GM12891 (cell line): ENCODE data around the gene ZNF532.
A peak's percentile ranks its signal among the peaks of the same experiment; 100 is the strongest.
"Not testable (repeated sequence)": the region's sequence is repeated elsewhere in the genome, so short reads cannot be mapped to it uniquely, and the experiment has no call there.

ENCODE experiments used
- DNase-seq: peaks from one replicate; pipeline ENCODE4 v3.0.0; 2011; ENCODE audit warnings: low spot score; ENCODE audit not compliant: insufficient read length
- FAIRE-seq: peaks from 2 replicates; lab custom pipeline; 2011; peaks lifted over from hg19 to GRCh38; lab: Jason Lieb, UNC
- PAX5 ChIP-seq: IDR thresholded peaks from 2 replicates; pipeline ENCODE4 v1.6.1; 2011; ENCODE audit warnings: low read length, moderate library complexity, mild to moderate bottlenecking; ENCODE audit not compliant: insufficient read depth, severe bottlenecking
- POLR2A ChIP-seq: IDR thresholded peaks from 2 replicates; pipeline ENCODE4 v1.6.1; 2011; ENCODE audit warnings: low read depth, low read length, control low read depth
- POLR2AphosphoS5 ChIP-seq: IDR thresholded peaks from 2 replicates; pipeline ENCODE4 v1.6.1; 2011; ENCODE audit warnings: low read depth, low read length, control low read depth
- POU2F2 ChIP-seq: IDR thresholded peaks from 2 replicates; pipeline ENCODE4 v1.6.1; 2011; ENCODE audit warnings: low read depth, mild to moderate bottlenecking, control low read depth, low read length, moderate library complexity
- SPI1 ChIP-seq: IDR thresholded peaks from 2 replicates; pipeline ENCODE4 v1.6.1; 2011; ENCODE audit warnings: low read depth, low read length, control low read depth
- TAF1 ChIP-seq: IDR thresholded peaks from 2 replicates; pipeline ENCODE4 v1.6.1; 2011; ENCODE audit warnings: low read depth, low read length, control low read depth

ZNF532 gene

GRCh38 chr18:58908006-58908405, 43.3 kb downstream of the ZNF532 start:
- FAIRE-seq = no peak
- no peak for TF ChIP-seq POLR2A
- no peak for TF ChIP-seq SPI1
- no peak for TF ChIP-seq POLR2AphosphoS5
- TF ChIP-seq TAF1 = no peak
- TF ChIP-seq POU2F2 = no peak
- no peak for TF ChIP-seq PAX5

GRCh38 chr18:58909521-58909920, 44.8 kb downstream of the ZNF532 start:
- TF ChIP-seq POLR2A (no peak), POU2F2 (no peak), TAF1 (no peak), POLR2AphosphoS5 (no peak), PAX5 (no peak), SPI1 (no peak)
- DNase-seq (no peak), FAIRE-seq (no peak)

More at GRCh38 chr18:58908006-58908405, 43.3 kb downstream of the ZNF532 start:
- DNase-seq = no peak

GRCh38 chr18:58911241-58911640, 46.6 kb downstream of the ZNF532 start:
- TF ChIP-seq POLR2A (no peak), PAX5 (no peak), POLR2AphosphoS5 (no peak), TAF1 (no peak), POU2F2 (no peak), SPI1 (no peak)
- DNase-seq (no peak), FAIRE-seq (peak; percentile 48)

- DNase-seq = no peak
- TF ChIP-seq PAX5 = no peak
- no peak for TF ChIP-seq POLR2AphosphoS5
- TF ChIP-seq SPI1 = no peak
- no peak for TF ChIP-seq POU2F2
- no peak for TF ChIP-seq TAF1
- TF ChIP-seq POLR2A = no peak
- peak; percentile 62 for FAIRE-seq
Observed at GRCh38 chr18:58911766-58912165, 47.1 kb downstream of the ZNF532 start.

GRCh38 chr18:58915006-58915799, 50.5 kb downstream of the ZNF532 start:
- TF ChIP-seq TAF1 (no peak), PAX5 (no peak), POLR2A (no peak), SPI1 (no peak), POLR2AphosphoS5 (no peak), POU2F2 (no peak)
- FAIRE-seq (no peak), DNase-seq (no peak)

- no peak for DNase-seq
- TF ChIP-seq PAX5 (no peak), TAF1 (no peak), POLR2A (no peak), SPI1 (no peak), POU2F2 (no peak), POLR2AphosphoS5 (no peak)
- no peak for FAIRE-seq
Observed at GRCh38 chr18:58915995-58916394, 51.3 kb downstream of the ZNF532 start.

GRCh38 chr18:58919934-58920333, 55.3 kb downstream of the ZNF532 start:
- DNase-seq, FAIRE-seq: not testable (repeated sequence)

- no peak for DNase-seq
- FAIRE-seq = no peak
- TF ChIP-seq PAX5 (no peak), POLR2AphosphoS5 (no peak), POLR2A (no peak), POU2F2 (no peak), SPI1 (no peak), TAF1 (no peak)
Observed at GRCh38 chr18:58922995-58923394, 58.3 kb downstream of the ZNF532 start.

- TF ChIP-seq PAX5 (no peak), TAF1 (no peak), POLR2AphosphoS5 (no peak), SPI1 (no peak), POU2F2 (no peak), POLR2A (no peak)
- FAIRE-seq (no peak), DNase-seq (no peak)
Observed at GRCh38 chr18:58924473-58924872, 59.8 kb downstream of the ZNF532 start.

GRCh38 chr18:58927659-58928058, 63.0 kb downstream of the ZNF532 start:
- no peak for FAIRE-seq
- no peak for TF ChIP-seq SPI1
- no peak for TF ChIP-seq POLR2AphosphoS5
- TF ChIP-seq POU2F2 = no peak
- TF ChIP-seq TAF1 = no peak
- no peak for TF ChIP-seq POLR2A
- TF ChIP-seq PAX5 = no peak

More at GRCh38 chr18:58927659-58928058, 63.0 kb downstream of the ZNF532 start:
- no peak for DNase-seq
